HG02870 (cell line): ENCODE data around the gene LMOD1.
A peak's percentile ranks its signal among the peaks of the same experiment; 100 is the strongest.
"Not testable (repeated sequence)": the region's sequence is repeated elsewhere in the genome, so short reads cannot be mapped to it uniquely, and the experiment has no call there.

Source experiments
- ATAC-seq: cut with Tn5 transposase; IDR thresholded peaks from one replicate; pipeline ENCODE4 v1.9.1; 2021; ENCODE audit warnings: mild to moderate bottlenecking, moderate library complexity; ENCODE audit not compliant: unreplicated experiment

Gene LMOD1

DNA sequence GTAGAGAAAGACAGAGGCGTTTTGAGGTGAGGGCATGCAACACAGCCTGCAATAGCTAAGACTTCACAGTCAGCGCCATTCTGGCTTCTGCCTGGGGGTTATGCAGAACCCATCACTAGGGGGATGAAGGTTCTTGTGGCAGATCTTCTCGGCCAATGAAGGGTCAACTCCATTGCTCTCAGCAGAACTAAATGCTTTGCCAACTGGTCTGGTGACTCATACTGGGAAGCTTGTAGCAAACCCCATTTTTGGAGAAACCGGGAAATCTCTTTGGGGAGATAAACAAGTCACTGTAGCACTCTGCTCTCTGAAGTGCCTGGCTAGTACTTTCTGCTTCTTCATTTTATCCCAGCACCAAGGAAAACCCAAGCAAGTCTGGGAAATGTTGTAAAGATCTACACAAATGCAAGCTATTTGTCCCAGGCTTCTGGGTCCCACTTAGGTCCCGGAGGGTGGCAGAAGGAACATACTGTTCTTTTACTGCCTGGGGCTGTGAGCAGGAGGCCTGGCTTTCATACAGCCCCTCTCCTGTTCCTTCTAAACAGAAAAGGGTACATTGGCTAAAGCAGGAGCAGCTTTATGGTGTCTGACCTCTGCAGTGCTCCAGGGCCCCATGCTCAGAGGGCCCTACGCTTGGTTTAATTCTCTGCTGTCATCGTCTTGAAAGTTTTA, 28.9 kb downstream of the LMOD1 start:
- ATAC-seq, result no peak

- no peak for ATAC-seq
These were observed 29.6 kb downstream of the LMOD1 start for GRCh38 chr1:201916649-201917249.

DNA sequence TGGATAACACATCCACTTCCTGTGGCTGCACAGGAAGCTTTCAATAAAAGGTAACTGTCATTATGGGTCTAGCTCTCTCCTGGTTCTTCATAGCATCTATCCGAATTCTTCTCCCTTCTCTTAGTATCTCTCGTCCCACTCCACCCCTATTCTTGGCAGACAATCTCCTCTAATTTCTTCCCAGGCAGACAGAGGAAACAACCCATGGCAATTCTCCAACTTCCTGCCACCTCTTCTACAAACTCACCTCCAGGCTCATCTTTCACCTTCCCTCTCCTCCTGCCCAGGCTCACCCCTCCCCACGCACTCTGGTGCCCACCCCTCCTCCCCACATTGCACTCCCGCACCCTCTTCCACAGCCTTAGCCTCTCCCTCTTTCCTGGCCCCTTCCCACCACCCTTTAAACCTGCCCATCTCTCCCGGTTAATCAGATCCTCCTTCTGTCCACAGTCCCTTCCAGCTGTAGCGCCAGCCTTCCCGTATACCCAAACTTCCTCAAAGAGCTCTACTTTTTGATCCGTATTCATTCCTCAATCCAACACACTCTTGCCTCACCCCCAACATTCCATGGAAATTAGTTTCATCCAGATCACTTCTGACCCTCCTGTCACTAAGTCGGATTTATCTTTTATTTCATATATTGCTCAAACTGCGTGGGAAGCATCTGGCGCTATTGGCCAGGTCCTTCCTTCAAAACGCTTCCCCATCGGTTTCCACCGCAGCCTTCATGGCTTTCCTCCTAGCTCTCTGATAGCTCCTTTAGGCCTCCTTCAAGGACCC, 31.7 kb downstream of the LMOD1 start:
- no peak for ATAC-seq

GRCh38 chr1:201912832-201913231, 33.5 kb downstream of the LMOD1 start:
- no peak for ATAC-seq

DNA sequence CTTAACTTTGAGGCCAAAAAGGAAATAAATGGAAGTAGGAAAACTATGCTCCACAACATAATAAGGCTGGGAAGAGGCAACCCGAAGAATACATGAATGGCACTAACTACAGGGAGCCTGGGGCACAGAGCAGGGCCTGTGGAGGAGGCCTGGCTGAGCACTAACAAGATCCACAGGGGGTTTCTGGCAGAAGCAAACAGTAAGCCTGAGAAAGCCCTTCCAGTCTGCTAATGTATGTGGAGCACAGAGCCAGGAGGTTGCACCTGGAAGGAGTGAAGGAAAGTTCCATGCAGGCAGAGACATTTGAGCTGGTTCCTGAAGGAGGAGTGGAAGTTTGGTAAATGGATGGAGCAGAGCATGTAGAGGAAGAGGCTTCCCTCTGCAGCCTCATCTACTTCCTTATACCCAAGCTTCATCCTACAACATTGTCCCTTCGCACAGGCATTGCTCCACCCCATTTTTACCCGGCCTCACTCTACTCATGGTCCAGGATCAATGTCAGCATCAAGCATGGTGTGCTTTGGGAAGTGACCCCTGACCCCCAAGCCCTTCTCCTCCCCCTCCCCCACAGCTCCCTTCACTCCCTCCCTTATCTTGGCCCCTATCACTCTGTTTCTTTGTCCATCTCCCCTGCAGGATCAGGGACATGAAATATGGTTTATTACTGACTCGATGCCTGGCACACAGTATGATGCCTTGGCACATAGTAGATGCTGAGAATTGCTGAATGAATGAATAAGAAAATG, 34.3 kb downstream of the LMOD1 start:
- ATAC-seq, result no peak

GRCh38 chr1:201907621-201908020, 38.7 kb downstream of the LMOD1 start:
- ATAC-seq, result no peak

DNA sequence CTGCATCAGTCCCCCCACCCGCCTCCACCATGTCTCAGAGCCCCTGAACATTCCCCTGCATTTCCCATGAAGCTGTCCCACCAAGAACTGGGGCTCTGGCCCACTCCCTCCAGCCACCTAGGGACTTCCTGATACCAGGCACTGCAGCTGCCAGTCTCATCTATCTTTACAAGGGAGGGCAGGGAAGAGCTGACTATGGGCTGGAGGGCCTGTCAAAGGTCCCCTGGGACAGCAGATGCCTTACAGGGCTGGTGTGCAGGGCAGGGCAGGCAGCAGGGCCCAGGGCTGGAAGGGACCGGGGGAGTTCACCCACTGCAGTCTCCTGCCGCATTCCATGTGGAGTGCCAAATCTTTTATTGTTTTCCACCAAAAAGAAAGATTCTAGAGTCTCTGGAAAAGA, 40.0 kb downstream of the LMOD1 start:
- no peak for ATAC-seq

- no peak for ATAC-seq
These were observed 41.0 kb downstream of the LMOD1 start for GRCh38 chr1:201905234-201905890.

GRCh38 chr1:201904579-201904978, 41.8 kb downstream of the LMOD1 start:
- ATAC-seq, result no peak

DNA sequence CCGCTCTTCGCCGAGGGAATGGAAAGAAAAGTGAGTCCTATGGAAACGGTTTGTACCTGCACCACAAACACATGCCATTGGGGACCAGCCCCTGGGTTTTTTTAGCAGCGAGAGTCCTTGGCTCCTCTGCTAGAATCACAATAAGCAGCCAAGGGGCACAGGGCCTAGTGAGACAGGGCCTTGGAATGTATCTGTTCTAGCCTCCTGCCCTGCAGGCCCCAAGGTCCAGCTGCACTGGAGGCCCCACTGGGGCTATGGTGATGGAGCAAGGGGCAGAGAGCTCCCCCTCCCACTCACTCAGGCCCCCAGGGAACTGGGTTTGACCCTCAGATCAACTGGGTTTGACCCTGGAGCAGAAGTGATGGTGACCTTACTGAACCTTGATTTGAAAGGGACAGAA, 43.2 kb downstream of the LMOD1 start:
- ATAC-seq, result no peak

- ATAC-seq, result no peak
These were observed 44.1 kb downstream of the LMOD1 start for GRCh38 chr1:201902198-201902597.

DNA sequence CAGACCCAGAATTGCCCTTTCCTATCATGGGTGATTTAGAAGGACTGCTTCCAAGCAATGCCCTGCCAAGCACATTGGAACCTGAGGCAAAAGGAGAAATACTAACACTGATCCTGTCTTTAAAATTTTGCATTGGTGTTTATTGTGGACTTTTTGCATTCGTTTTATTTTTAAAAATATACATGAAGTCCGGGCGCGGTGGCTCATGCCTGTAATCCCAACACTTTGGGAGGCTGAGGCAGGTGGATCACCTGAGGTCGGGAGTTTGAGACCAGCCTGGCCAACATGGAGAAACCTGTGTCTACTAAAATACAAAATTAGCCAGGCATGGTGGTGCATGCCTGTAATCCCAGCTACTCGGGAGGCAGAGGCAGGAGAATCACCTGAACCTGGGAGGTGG, 45.3 kb downstream of the LMOD1 start:
- not testable (repeated sequence) for ATAC-seq

- ATAC-seq, result no peak
These were observed 45.9 kb downstream of the LMOD1 start for GRCh38 chr1:201900476-201900875.

DNA sequence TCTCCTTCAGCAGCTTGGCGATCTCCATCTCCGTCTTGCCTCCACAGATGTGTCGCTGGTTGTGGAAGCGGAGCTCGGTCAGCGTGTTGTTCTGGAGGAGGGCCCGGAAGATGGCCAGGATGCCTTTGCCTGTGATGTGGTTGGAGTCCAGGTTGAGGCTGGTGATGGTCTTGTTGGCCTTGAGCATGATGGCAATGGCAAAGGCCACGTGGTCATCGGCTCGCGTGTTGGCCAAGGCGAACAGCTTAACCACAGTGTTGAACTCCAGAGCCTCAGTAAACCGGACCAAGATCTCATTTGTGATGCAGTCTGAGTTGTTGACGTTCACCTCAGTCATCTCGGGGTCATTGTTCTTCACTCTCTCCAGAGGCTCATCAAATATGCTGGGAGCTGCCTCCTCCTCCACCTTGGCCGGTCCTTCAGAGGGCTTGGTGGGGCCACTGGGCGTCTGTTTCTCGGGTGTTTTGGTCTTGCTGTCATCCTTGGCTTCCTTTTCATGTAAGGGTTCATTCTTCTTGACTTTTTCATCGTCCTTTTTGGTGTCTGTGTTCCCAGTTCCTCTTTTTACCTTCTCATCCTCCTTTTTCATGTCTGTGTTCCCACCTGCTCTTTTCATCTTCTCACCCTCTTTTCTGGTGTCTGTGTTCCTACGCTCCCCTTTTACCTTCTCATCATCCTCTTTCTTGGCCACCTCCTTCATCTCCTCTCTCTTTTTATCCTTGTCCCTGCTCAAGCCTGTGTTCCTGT, 46.5 kb downstream of the LMOD1 start:
- no peak for ATAC-seq

DNA sequence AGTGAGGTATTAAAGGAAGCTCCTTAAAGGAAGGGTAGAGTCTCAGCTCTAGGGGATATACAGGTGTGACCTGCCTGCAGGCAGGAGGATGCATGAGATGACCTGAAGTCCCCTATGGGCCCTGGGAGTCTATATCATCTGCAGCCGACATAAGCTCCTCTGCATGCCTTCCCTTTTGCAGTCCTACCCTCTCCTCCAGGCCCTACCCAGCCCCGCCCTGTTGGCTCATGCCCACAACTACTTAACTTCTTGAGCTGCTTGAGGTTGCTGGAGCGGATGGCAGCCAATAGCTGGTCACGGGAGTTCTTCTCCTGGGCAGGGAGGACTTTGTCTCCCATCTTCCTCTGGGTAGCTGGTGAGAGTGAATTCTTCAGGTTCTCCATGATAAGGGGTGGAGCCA, 47.4 kb downstream of the LMOD1 start:
- no peak for ATAC-seq

GRCh38 chr1:201898240-201898894, 48.0 kb downstream of the LMOD1 start:
- ATAC-seq, result no peak

- ATAC-seq, result no peak
These were observed 49.4 kb downstream of the LMOD1 start for GRCh38 chr1:201896951-201897391.

- ATAC-seq, result peak; percentile 91
These were observed 50.2 kb downstream of the LMOD1 start for GRCh38 chr1:201895913-201896807.
